Stimulated activated CD8-positive, alpha-beta memory T cell treated with anti-CD3 and anti-CD28 coated beads, Interleukin-12 subunit alpha, Interleukin-12 subunit beta, amount 100 ng/mL, for 4 hours (primary cell): Measurements from ENCODE around the gene TRIM13.

Experiments
- DNase-seq: peaks from one replicate; pipeline ENCODE4 v3.0.0-alpha.2; 2020; ENCODE audit warnings: low read depth

The TRIM13 gene

GRCh38 chr13:50065712-50066111 lies 68.9 kb downstream of the TRIM13 start:
- no peak for DNase-seq
